ENCODE measurements around the gene TOLLIP.

DNA sequence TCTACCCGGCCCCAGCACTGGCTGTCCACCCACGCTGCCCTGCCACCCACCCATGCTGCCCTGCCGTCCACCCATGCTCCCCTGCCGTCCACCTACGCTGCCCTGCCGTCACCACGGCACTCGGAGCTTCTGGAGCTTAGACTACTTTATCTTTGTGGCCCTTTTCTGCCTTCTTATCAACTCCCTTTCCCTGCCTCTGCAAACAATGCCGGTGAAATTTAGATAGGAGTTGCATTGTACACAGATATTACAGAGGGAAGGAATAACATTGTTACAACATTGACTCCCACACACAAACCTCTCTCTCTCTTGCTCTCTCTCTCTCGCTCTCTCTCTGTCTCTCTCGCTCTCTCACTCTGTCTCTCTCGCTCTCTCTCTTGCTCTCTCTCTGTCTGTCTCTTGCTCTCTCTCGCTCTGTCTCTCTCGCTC, 46.6 kb upstream of the TOLLIP start:
- TF ChIP-seq, protein P1, sequence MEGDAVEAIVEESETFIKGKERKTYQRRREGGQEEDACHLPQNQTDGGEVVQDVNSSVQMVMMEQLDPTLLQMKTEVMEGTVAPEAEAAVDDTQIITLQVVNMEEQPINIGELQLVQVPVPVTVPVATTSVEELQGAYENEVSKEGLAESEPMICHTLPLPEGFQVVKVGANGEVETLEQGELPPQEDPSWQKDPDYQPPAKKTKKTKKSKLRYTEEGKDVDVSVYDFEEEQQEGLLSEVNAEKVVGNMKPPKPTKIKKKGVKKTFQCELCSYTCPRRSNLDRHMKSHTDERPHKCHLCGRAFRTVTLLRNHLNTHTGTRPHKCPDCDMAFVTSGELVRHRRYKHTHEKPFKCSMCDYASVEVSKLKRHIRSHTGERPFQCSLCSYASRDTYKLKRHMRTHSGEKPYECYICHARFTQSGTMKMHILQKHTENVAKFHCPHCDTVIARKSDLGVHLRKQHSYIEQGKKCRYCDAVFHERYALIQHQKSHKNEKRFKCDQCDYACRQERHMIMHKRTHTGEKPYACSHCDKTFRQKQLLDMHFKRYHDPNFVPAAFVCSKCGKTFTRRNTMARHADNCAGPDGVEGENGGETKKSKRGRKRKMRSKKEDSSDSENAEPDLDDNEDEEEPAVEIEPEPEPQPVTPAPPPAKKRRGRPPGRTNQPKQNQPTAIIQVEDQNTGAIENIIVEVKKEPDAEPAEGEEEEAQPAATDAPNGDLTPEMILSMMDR (IDR thresholded peaks at IDR 0.05; ENCODE audit: control extremely low read depth in 1 of 3, insufficient read depth in 1 of 3, low read depth in 1 of 3, low read length in 3 of 3): no peak
- TF ChIP-seq JUND (IDR thresholded peaks at IDR 0.05; ENCODE audit: low read length) (no peak), RFX5 (IDR thresholded peaks at IDR 0.05; ENCODE audit: borderline replicate concordance, low read depth, low read length) (no peak), CHD2 (IDR thresholded peaks at IDR 0.05; ENCODE audit: low read length) (no peak), GABPA (IDR thresholded peaks at IDR 0.05; ENCODE audit: borderline replicate concordance, insufficient read depth, low read length) (no peak), POLR2AphosphoS5 (IDR thresholded peaks at IDR 0.05; ENCODE audit: low read depth, low read length) (no peak), SP1 (IDR thresholded peaks at IDR 0.05; ENCODE audit: low read depth, low read length) (no peak), SIN3A (conservative IDR thresholded peaks at IDR 0.05 in 1 of 2, IDR thresholded peaks at IDR 0.05 in 1 of 2; ENCODE audit: low read depth in 1 of 2, low read length in 2 of 2) (no peak), HDAC2 (IDR thresholded peaks at IDR 0.05; ENCODE audit: borderline replicate concordance in 1 of 2, low read depth in 2 of 2, low read length in 2 of 2) (no peak), RAD21 (IDR thresholded peaks at IDR 0.05 in 1 of 2, conservative IDR thresholded peaks at IDR 0.05 in 1 of 2; ENCODE audit: low read depth in 2 of 2, low read length in 2 of 2) (no peak), EZH2 (IDR thresholded peaks at IDR 0.05; ENCODE audit: low read depth, low read length, severe bottlenecking) (no peak)
